ENCODE results near the gene RNASET2. TPM values are rescaled to one million over a fixed set of nuclear protein-coding genes. Genes with fewer than 3 reads are reported as not detected.

RNASET2 gene
- total RNA-seq, 1 donor from 2014 or later = 28.9 TPM

- H2AFZ ChIP-seq (replicated peaks) = no peak overlapping the region
- no peaks in the 10 kb centered on the region for H3K9me3 ChIP-seq (ENCODE audit: low read depth)
- Mint-ChIP-seq H3K9me3 (peaks cover 3% of the 10 kb centered on the region), H3K4me1 (peaks cover 45% of the 10 kb centered on the region), H3K4me3 (no peak overlapping the region), H3K36me3 (peaks cover 6% of the 10 kb centered on the region), H3K27ac (no peak overlapping the region), H3K27me3 (ENCODE audit: insufficient read depth, low read depth) (peaks cover 2% of the 10 kb centered on the region)
- no peak overlapping the region for H3K4me3 ChIP-seq
- H4K20me1 ChIP-seq (ENCODE audit: low read depth) = no peaks in the 10 kb centered on the region
- no peak for DNase-seq (ENCODE audit: low spot score)
- H3K79me2 ChIP-seq (ENCODE audit: low read depth) = no peaks in the 10 kb centered on the region
- H3F3A ChIP-seq (ENCODE audit: low read depth) = peaks cover 3% of the 10 kb centered on the region
- no peaks in the 10 kb centered on the region for H3K27me3 ChIP-seq
- no peak overlapping the region for H3K9ac ChIP-seq
- no peak overlapping the region for H3K4me2 ChIP-seq
- no peak overlapping the region for H3K27ac ChIP-seq
- no peak for TF ChIP-seq EZH2 (IDR thresholded peaks at IDR 0.05)
- no peak for TF ChIP-seq CTCF (IDR thresholded peaks at IDR 0.05)
- TF ChIP-seq EZH2phosphoT487 (IDR thresholded peaks at IDR 0.05) = no peak
- H3K36me3 ChIP-seq = no peaks in the 10 kb centered on the region
- peaks cover 15% of the 10 kb centered on the region for H3K4me1 ChIP-seq
These were observed 45.1 kb downstream of the RNASET2 start for GRCh38 chr6:166911248-166911677.

- no peak for TF ChIP-seq EZH2phosphoT487 (IDR thresholded peaks at IDR 0.05)
- no peak for TF ChIP-seq EZH2 (IDR thresholded peaks at IDR 0.05)
- no peak for TF ChIP-seq CTCF (IDR thresholded peaks at IDR 0.05)
- H2AFZ ChIP-seq (replicated peaks) = no peak overlapping the region
These were observed 45.7 kb downstream of the RNASET2 start for GRCh38 chr6:166910601-166911000.

GRCh38 chr6:166908811-166909210 lies 47.5 kb downstream of the RNASET2 start:
- H3K4me1 Mint-ChIP-seq = peaks cover 46% of the 10 kb centered on the region
- H3K4me1 ChIP-seq = peaks cover 10% of the 10 kb centered on the region
- no peak overlapping the region for H3K4me2 ChIP-seq
- no peak overlapping the region for H3K9ac ChIP-seq
- no peaks in the 10 kb centered on the region for H3F3A ChIP-seq (ENCODE audit: low read depth)
- peaks cover 6% of the 10 kb centered on the region for H3K36me3 Mint-ChIP-seq
- no peak overlapping the region for H3K4me3 Mint-ChIP-seq
- no peak for DNase-seq (ENCODE audit: low spot score)
- H3K27ac ChIP-seq = no peak overlapping the region
- H3K79me2 ChIP-seq (ENCODE audit: low read depth) = no peaks in the 10 kb centered on the region
- TF ChIP-seq EZH2phosphoT487 (IDR thresholded peaks at IDR 0.05) (no peak), CTCF (IDR thresholded peaks at IDR 0.05) (no peak), EZH2 (IDR thresholded peaks at IDR 0.05) (no peak)
- peaks cover 3% of the 10 kb centered on the region for H3K9me3 Mint-ChIP-seq
- H4K20me1 ChIP-seq (ENCODE audit: low read depth) = no peaks in the 10 kb centered on the region
- no peaks in the 10 kb centered on the region for H3K9me3 ChIP-seq (ENCODE audit: low read depth)
- no peaks in the 10 kb centered on the region for H3K27me3 ChIP-seq
- no peaks in the 10 kb centered on the region for H3K36me3 ChIP-seq
- peaks cover 6% of the 10 kb centered on the region for H3K27me3 Mint-ChIP-seq (ENCODE audit: insufficient read depth, low read depth)
- H3K27ac Mint-ChIP-seq = no peak overlapping the region
- H3K4me3 ChIP-seq = no peak overlapping the region
- H2AFZ ChIP-seq (replicated peaks) = no peak overlapping the region

More at GRCh38 chr6:166910601-166911000, 45.7 kb downstream of the RNASET2 start:
- Mint-ChIP-seq H3K4me1 (peaks cover 44% of the 10 kb centered on the region), H3K9me3 (peaks cover 3% of the 10 kb centered on the region), H3K4me3 (no peak overlapping the region), H3K36me3 (peaks cover 6% of the 10 kb centered on the region), H3K27ac (no peak overlapping the region), H3K27me3 (ENCODE audit: insufficient read depth, low read depth) (peaks cover 2% of the 10 kb centered on the region)
- Histone ChIP-seq H3K9ac (no peak overlapping the region), H3K27ac (no peak overlapping the region), H3K9me3 (ENCODE audit: low read depth) (no peaks in the 10 kb centered on the region), H3K27me3 (no peaks in the 10 kb centered on the region), H3K4me1 (peaks cover 11% of the 10 kb centered on the region), H3K4me3 (no peak overlapping the region), H3F3A (ENCODE audit: low read depth) (peaks cover 3% of the 10 kb centered on the region), H3K4me2 (no peak overlapping the region), H4K20me1 (ENCODE audit: low read depth) (no peaks in the 10 kb centered on the region), H3K36me3 (no peaks in the 10 kb centered on the region), H3K79me2 (ENCODE audit: low read depth) (no peaks in the 10 kb centered on the region)
- no peak for DNase-seq (ENCODE audit: low spot score)

Data from neural progenitor cell (in vitro differentiated cells).